ENCODE data around the gene PTMA.

PTMA gene

DNA sequence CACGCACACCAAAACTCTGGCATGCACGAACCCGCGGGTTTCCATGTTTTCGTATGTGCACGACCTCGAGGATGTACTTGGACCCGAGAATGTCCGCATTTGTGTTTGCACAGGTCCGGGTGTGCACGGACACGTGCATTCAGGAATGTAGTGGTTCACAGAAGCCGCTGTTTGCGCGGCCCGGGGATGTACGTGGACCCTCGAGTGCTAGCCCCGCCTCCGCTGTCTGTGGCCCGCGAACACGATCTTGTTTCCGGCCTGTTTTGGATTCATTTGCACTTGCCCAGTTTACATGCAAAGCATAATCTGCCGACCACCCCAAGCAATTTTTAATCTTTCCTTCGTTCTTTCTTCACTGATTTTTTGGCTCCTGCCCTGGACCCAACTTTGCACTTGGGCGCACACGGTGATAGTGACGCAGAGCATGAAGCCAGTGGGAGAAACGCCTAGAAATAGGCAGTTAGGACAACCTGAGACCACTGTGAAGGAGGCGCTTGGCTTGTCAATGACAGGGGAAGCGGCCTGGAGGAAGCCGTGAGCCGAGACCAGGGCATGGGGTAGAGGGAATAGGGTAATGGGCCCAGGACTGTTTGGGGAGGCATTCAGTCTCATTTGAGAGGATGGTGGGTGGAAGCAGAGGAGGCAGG lies 45.4 kb upstream of the PTMA start:
- TF ChIP-seq, protein P1, sequence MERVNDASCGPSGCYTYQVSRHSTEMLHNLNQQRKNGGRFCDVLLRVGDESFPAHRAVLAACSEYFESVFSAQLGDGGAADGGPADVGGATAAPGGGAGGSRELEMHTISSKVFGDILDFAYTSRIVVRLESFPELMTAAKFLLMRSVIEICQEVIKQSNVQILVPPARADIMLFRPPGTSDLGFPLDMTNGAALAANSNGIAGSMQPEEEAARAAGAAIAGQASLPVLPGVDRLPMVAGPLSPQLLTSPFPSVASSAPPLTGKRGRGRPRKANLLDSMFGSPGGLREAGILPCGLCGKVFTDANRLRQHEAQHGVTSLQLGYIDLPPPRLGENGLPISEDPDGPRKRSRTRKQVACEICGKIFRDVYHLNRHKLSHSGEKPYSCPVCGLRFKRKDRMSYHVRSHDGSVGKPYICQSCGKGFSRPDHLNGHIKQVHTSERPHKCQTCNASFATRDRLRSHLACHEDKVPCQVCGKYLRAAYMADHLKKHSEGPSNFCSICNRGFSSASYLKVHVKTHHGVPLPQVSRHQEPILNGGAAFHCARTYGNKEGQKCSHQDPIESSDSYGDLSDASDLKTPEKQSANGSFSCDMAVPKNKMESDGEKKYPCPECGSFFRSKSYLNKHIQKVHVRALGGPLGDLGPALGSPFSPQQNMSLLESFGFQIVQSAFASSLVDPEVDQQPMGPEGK (CRISPR knock-in tag; IDR thresholded peaks at IDR 0.05; ENCODE audit: borderline replicate concordance), result no peak
- no peak for TF ChIP-seq ZC3H10 (CRISPR knock-in tag; IDR thresholded peaks at IDR 0.05)
- TF ChIP-seq ZFP30 (CRISPR knock-in tag; IDR thresholded peaks at IDR 0.05), result no peak
- TF ChIP-seq, protein P2, sequence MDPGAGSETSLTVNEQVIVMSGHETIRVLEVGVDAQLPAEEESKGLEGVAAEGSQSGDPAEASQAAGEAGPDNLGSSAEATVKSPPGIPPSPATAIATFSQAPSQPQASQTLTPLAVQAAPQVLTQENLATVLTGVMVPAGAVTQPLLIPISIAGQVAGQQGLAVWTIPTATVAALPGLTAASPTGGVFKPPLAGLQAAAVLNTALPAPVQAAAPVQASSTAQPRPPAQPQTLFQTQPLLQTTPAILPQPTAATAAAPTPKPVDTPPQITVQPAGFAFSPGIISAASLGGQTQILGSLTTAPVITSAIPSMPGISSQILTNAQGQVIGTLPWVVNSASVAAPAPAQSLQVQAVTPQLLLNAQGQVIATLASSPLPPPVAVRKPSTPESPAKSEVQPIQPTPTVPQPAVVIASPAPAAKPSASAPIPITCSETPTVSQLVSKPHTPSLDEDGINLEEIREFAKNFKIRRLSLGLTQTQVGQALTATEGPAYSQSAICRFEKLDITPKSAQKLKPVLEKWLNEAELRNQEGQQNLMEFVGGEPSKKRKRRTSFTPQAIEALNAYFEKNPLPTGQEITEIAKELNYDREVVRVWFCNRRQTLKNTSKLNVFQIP (CRISPR knock-in tag; IDR thresholded peaks at IDR 0.05; ENCODE audit: borderline replicate concordance, low read depth), result no peak
- TF ChIP-seq ARNTL (CRISPR knock-in tag; IDR thresholded peaks at IDR 0.05; ENCODE audit: borderline replicate concordance, low read depth), result no peak
- no peak for TF ChIP-seq ZNF8 (CRISPR knock-in tag; IDR thresholded peaks at IDR 0.05)
- no peak for ATAC-seq

DNA sequence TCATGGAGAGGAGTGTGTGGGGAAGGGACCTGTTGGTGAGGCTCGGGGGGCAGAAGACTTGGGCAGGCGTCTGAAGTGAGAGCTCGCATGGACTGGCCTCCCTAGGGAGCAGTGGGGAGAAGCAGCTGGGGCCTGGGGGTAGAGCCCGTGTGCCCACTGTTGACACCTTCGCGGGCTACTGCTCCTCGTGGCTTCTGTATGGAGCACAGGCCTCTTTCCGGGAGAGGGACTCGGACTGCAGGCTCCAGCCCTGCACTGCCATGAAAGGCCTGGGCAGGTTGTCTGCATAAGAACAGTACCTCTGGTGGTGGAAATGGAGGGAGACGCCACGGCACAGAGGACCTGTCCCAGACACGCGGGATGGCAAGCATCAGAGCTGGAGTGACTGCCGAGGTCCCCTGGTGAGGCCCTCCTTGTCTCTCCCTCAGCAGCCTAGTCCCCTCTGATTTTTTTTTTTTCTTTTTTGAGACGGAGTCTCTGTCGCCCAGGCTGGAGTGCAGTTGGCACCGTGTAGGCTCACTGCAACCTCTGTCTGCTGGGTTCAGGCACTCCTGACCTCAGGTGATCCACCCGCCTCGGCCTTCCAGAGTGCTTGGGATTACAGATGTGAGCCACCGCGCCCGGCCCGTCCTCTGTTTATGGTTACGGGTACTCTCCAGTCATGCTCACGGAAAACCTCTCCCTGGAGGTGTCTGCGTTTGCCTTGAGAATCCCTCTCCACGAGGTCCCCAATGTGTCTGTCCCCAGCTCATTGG lies 44.7 kb upstream of the PTMA start:
- no peak for ATAC-seq
- TF ChIP-seq, protein P2 (CRISPR knock-in tag; IDR thresholded peaks at IDR 0.05; ENCODE audit: borderline replicate concordance, low read depth), result no peak
- TF ChIP-seq OSR1 (CRISPR knock-in tag; IDR thresholded peaks at IDR 0.05) (no peak), TCF4 (CRISPR knock-in tag; IDR thresholded peaks at IDR 0.05; ENCODE audit: borderline replicate concordance) (no peak), RARB (CRISPR knock-in tag; IDR thresholded peaks at IDR 0.05) (no peak)
- TF ChIP-seq, protein P3, sequence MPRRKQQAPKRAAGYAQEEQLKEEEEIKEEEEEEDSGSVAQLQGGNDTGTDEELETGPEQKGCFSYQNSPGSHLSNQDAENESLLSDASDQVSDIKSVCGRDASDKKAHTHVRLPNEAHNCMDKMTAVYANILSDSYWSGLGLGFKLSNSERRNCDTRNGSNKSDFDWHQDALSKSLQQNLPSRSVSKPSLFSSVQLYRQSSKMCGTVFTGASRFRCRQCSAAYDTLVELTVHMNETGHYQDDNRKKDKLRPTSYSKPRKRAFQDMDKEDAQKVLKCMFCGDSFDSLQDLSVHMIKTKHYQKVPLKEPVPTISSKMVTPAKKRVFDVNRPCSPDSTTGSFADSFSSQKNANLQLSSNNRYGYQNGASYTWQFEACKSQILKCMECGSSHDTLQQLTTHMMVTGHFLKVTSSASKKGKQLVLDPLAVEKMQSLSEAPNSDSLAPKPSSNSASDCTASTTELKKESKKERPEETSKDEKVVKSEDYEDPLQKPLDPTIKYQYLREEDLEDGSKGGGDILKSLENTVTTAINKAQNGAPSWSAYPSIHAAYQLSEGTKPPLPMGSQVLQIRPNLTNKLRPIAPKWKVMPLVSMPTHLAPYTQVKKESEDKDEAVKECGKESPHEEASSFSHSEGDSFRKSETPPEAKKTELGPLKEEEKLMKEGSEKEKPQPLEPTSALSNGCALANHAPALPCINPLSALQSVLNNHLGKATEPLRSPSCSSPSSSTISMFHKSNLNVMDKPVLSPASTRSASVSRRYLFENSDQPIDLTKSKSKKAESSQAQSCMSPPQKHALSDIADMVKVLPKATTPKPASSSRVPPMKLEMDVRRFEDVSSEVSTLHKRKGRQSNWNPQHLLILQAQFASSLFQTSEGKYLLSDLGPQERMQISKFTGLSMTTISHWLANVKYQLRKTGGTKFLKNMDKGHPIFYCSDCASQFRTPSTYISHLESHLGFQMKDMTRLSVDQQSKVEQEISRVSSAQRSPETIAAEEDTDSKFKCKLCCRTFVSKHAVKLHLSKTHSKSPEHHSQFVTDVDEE (CRISPR knock-in tag; IDR thresholded peaks at IDR 0.05), result no peak

DNA sequence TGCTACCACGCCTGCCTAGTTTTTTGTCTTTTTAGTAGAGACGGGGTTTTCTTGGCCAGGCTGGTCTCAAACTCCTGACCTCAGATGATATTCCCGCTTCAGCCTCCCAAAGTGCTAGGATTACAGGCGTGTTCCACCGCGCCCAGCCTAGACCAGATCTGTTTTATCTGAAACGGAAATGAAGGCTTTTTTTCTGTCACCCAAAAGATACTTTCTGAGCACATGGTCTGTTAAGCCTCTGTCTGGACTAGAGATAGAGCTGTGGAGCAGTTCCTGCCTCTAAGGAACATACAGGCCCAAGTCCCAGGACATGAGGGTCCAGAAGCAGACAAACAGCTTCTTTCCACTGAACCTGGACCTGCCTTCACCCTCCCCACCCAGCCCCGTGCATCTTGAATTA lies 43.6 kb upstream of the PTMA start:
- no peak for ATAC-seq
- TF ChIP-seq ZFP30 (CRISPR knock-in tag; IDR thresholded peaks at IDR 0.05) (no peak), ZNF8 (CRISPR knock-in tag; IDR thresholded peaks at IDR 0.05) (no peak), ISL1 (CRISPR knock-in tag; IDR thresholded peaks at IDR 0.05) (no peak), ZNF565 (CRISPR knock-in tag; conservative IDR thresholded peaks at IDR 0.05; ENCODE audit: low read depth) (no peak), TCF4 (CRISPR knock-in tag; IDR thresholded peaks at IDR 0.05; ENCODE audit: borderline replicate concordance) (no peak), PPARA (CRISPR knock-in tag; IDR thresholded peaks at IDR 0.05; ENCODE audit: borderline replicate concordance) (no peak)
- TF ChIP-seq, protein P3 (CRISPR knock-in tag; IDR thresholded peaks at IDR 0.05), result no peak
- TF ChIP-seq, protein P1 (CRISPR knock-in tag; IDR thresholded peaks at IDR 0.05; ENCODE audit: borderline replicate concordance), result no peak
